ENCODE results near the gene CMTM7. TPM values are rescaled to one million over a fixed set of nuclear protein-coding genes. Genes with fewer than 3 reads are reported as not detected.

Gene CMTM7
- total and polyA plus RNA-seq, 2 of the 13 experiments (the other 11 are each of a cell fraction or from before 2014, with no cell fraction given) = 20.9 to 21.4 TPM

DNA sequence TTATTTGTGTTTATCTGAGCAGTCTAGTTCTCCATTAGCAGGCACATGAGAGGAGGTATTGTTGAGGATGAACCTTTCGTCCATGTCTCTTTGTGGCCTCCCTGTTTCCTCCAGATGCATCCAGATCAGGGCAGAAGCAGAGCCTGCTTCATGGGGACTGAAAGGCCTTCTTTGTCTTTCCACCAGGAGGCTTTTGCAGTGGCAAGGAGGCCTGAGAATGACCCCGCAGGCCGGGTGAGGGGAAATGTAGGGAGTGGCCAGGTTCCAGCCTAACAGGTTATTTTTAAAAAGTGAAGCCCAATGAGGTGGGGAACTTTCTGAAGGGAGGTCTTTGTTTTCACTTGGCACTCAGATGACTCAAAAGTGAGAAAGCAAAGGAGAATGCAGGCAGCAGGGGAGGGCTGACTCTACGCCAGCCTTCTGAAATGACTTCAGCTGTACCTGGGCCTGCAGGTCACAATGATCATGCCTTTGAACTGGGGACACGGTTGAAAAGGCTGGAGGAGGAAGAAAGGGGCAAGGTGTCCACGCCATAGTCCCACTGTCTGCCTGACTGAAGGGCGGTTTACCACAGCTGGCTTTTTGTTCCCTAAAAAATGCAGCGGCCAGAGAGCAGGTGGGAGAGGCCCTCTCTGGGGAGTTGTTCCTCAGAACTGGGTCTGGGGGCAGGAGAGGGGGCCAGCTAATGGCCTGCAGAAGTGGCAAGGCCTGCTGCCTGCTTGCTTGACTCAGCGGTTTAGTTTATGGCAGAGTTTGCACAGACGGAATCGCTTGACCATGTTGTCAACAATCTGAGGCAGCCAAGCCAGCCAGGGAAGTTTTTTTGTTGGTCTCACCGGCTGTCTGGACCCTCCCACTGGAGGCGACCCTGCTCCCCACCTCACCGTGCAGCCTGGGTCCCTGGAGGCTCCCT is 28.7 kb downstream of the CMTM7 start (continued):
- peak; percentile 50; the same call in 1 of the 2 replicates for TF ChIP-seq ZNF331 (CRISPR knock-in tag; IDR thresholded peaks at IDR 0.05)
- peak; percentile 9 for TF ChIP-seq TBX2 (CRISPR knock-in tag; IDR thresholded peaks at IDR 0.05; ENCODE audit: borderline replicate concordance)
- TF ChIP-seq STAG1 (CRISPR knock-in tag; IDR thresholded peaks at IDR 0.05) = peak; percentile 8; the same call in 1 of the 2 replicates
- peak; percentile 60 for TF ChIP-seq RARA (CRISPR knock-in tag; IDR thresholded peaks at IDR 0.05)
- TF ChIP-seq ZNF605 (CRISPR knock-in tag; IDR thresholded peaks at IDR 0.05) = 0 out of 2 replicates have a peak, but pooled peaks have one; percentile 29
- TF ChIP-seq ZC3H13 (CRISPR knock-in tag; IDR thresholded peaks at IDR 0.05) = no peak
- TF ChIP-seq, protein P1, sequence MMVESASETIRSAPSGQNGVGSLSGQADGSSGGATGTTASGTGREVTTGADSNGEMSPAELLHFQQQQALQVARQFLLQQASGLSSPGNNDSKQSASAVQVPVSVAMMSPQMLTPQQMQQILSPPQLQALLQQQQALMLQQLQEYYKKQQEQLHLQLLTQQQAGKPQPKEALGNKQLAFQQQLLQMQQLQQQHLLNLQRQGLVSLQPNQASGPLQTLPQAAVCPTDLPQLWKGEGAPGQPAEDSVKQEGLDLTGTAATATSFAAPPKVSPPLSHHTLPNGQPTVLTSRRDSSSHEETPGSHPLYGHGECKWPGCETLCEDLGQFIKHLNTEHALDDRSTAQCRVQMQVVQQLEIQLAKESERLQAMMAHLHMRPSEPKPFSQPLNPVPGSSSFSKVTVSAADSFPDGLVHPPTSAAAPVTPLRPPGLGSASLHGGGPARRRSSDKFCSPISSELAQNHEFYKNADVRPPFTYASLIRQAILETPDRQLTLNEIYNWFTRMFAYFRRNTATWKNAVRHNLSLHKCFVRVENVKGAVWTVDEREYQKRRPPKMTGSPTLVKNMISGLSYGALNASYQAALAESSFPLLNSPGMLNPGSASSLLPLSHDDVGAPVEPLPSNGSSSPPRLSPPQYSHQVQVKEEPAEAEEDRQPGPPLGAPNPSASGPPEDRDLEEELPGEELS (CRISPR knock-in tag; IDR thresholded peaks at IDR 0.05) = peak; percentile 34; the same call in 1 of the 2 replicates
- TF ChIP-seq SOX6 (IDR thresholded peaks at IDR 0.05) = no peak
- peak; percentile 42; the same call in 1 of the 2 replicates for TF ChIP-seq SOX6 (CRISPR knock-in tag; IDR thresholded peaks at IDR 0.05)
- TF ChIP-seq AGO1 (IDR thresholded peaks at IDR 0.05; ENCODE audit: low read depth, low read length, poor library complexity, severe bottlenecking) = no peak
- 0 out of 2 replicates have a peak, but pooled peaks have one; percentile 14 for TF ChIP-seq SMAD9 (CRISPR knock-in tag; IDR thresholded peaks at IDR 0.05)
- TF ChIP-seq, protein P2, sequence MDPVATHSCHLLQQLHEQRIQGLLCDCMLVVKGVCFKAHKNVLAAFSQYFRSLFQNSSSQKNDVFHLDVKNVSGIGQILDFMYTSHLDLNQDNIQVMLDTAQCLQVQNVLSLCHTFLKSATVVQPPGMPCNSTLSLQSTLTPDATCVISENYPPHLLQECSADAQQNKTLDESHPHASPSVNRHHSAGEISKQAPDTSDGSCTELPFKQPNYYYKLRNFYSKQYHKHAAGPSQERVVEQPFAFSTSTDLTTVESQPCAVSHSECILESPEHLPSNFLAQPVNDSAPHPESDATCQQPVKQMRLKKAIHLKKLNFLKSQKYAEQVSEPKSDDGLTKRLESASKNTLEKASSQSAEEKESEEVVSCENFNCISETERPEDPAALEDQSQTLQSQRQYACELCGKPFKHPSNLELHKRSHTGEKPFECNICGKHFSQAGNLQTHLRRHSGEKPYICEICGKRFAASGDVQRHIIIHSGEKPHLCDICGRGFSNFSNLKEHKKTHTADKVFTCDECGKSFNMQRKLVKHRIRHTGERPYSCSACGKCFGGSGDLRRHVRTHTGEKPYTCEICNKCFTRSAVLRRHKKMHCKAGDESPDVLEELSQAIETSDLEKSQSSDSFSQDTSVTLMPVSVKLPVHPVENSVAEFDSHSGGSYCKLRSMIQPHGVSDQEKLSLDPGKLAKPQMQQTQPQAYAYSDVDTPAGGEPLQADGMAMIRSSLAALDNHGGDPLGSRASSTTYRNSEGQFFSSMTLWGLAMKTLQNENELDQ (CRISPR knock-in tag; IDR thresholded peaks at IDR 0.05; ENCODE audit: borderline replicate concordance) = no peak
- TF ChIP-seq TARDBP (CRISPR knock-in tag; IDR thresholded peaks at IDR 0.05) = peak; percentile 17; the same call in 1 of the 2 replicates
- TF ChIP-seq ZNF441 (CRISPR knock-in tag; IDR thresholded peaks at IDR 0.05; ENCODE audit: borderline replicate concordance) = no peak
- 0 out of 2 replicates have a peak, but pooled peaks have one; percentile 22 for TF ChIP-seq PRMT3 (CRISPR knock-in tag; IDR thresholded peaks at IDR 0.05; ENCODE audit: borderline replicate concordance, low read depth)
- 0 out of 2 replicates have a peak, but pooled peaks have one; percentile 2 for TF ChIP-seq SALL1 (CRISPR knock-in tag; IDR thresholded peaks at IDR 0.05)
- TF ChIP-seq SOX13 (IDR thresholded peaks at IDR 0.05) = 0 out of 2 replicates have a peak, but pooled peaks have one; percentile 15
- peak in 1 of 2 experiments; percentile 33; a peak in 1 of 4 replicates for TF ChIP-seq SOX13 (CRISPR knock-in tag; conservative IDR thresholded peaks at IDR 0.05 in 1 of 2, IDR thresholded peaks at IDR 0.05 in 1 of 2)
- TF ChIP-seq, protein P3, sequence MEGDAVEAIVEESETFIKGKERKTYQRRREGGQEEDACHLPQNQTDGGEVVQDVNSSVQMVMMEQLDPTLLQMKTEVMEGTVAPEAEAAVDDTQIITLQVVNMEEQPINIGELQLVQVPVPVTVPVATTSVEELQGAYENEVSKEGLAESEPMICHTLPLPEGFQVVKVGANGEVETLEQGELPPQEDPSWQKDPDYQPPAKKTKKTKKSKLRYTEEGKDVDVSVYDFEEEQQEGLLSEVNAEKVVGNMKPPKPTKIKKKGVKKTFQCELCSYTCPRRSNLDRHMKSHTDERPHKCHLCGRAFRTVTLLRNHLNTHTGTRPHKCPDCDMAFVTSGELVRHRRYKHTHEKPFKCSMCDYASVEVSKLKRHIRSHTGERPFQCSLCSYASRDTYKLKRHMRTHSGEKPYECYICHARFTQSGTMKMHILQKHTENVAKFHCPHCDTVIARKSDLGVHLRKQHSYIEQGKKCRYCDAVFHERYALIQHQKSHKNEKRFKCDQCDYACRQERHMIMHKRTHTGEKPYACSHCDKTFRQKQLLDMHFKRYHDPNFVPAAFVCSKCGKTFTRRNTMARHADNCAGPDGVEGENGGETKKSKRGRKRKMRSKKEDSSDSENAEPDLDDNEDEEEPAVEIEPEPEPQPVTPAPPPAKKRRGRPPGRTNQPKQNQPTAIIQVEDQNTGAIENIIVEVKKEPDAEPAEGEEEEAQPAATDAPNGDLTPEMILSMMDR (CRISPR knock-in tag; IDR thresholded peaks at IDR 0.05) = peak; percentile 37
- peak; percentile 28; the same call in 1 of the 2 replicates for TF ChIP-seq MYC (CRISPR knock-in tag; IDR thresholded peaks at IDR 0.05; ENCODE audit: borderline replicate concordance)
- TF ChIP-seq, protein P4, sequence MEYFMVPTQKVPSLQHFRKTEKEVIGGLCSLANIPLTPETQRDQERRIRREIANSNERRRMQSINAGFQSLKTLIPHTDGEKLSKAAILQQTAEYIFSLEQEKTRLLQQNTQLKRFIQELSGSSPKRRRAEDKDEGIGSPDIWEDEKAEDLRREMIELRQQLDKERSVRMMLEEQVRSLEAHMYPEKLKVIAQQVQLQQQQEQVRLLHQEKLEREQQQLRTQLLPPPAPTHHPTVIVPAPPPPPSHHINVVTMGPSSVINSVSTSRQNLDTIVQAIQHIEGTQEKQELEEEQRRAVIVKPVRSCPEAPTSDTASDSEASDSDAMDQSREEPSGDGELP (IDR thresholded peaks at IDR 0.05; ENCODE audit: borderline replicate concordance, low read depth) = peak; percentile 12; the same call in 1 of the 2 replicates
- TF ChIP-seq NFKB2 (CRISPR knock-in tag; IDR thresholded peaks at IDR 0.05; ENCODE audit: borderline replicate concordance) = no peak
